ENCODE data around the gene SLC13A2.

Gene SLC13A2

GRCh38 chr17:28494445-28495188 is 21.2 kb downstream of the SLC13A2 start:
- no peaks in the 10 kb centered on the region for H3K36me3 ChIP-seq
- H3K27me3 ChIP-seq, result no peaks in the 10 kb centered on the region
- no peak overlapping the region for H3K4me3 ChIP-seq (ENCODE audit: low read depth, low read length)
- DNase-seq, result peak; percentile 74
- no peaks in the 10 kb centered on the region for H3K9me3 ChIP-seq
- peak; percentile 71 for TF ChIP-seq CTCF (IDR thresholded peaks at IDR 0.05; ENCODE audit: low read depth, low read length)
- no peaks in the 10 kb centered on the region for H3K4me1 ChIP-seq

- Histone ChIP-seq H3K4me1 (no peaks in the 10 kb centered on the region), H3K36me3 (no peaks in the 10 kb centered on the region), H3K27me3 (no peaks in the 10 kb centered on the region), H3K4me3 (ENCODE audit: low read depth, low read length) (no peak overlapping the region), H3K9me3 (no peaks in the 10 kb centered on the region)
- TF ChIP-seq CTCF (IDR thresholded peaks at IDR 0.05; ENCODE audit: low read depth, low read length), result no peak
- DNase-seq, result no peak
Measured at GRCh38 chr17:28495635-28496034, 22.2 kb downstream of the SLC13A2 start.

GRCh38 chr17:28497931-28498330 is 24.5 kb downstream of the SLC13A2 start:
- Histone ChIP-seq H3K4me3 (ENCODE audit: low read depth, low read length) (no peak overlapping the region), H3K9me3 (no peaks in the 10 kb centered on the region), H3K27me3 (no peaks in the 10 kb centered on the region), H3K36me3 (no peaks in the 10 kb centered on the region), H3K4me1 (peaks cover 7% of the 10 kb centered on the region)
- TF ChIP-seq CTCF (IDR thresholded peaks at IDR 0.05; ENCODE audit: low read depth, low read length), result no peak
- no peak for DNase-seq

- no peaks in the 10 kb centered on the region for H3K27me3 ChIP-seq
- no peak overlapping the region for H3K4me3 ChIP-seq (ENCODE audit: low read depth, low read length)
- no peaks in the 10 kb centered on the region for H3K9me3 ChIP-seq
- H3K4me1 ChIP-seq, result peaks cover 7% of the 10 kb centered on the region
- DNase-seq, result no peak
- no peak for TF ChIP-seq CTCF (IDR thresholded peaks at IDR 0.05; ENCODE audit: low read depth, low read length)
- H3K36me3 ChIP-seq, result no peaks in the 10 kb centered on the region
Measured at GRCh38 chr17:28498652-28499363, 25.4 kb downstream of the SLC13A2 start.

- H3K4me3 ChIP-seq (ENCODE audit: low read depth, low read length), result no peak overlapping the region
- H3K27me3 ChIP-seq, result no peaks in the 10 kb centered on the region
- H3K9me3 ChIP-seq, result no peaks in the 10 kb centered on the region
- DNase-seq, result no peak
- TF ChIP-seq CTCF (IDR thresholded peaks at IDR 0.05; ENCODE audit: low read depth, low read length), result no peak
- H3K36me3 ChIP-seq, result no peaks in the 10 kb centered on the region
- H3K4me1 ChIP-seq, result peaks cover 7% of the 10 kb centered on the region
Measured at GRCh38 chr17:28499364-28499664, 25.9 kb downstream of the SLC13A2 start.

GRCh38 chr17:28499684-28500357 is 26.4 kb downstream of the SLC13A2 start:
- no peak for DNase-seq
- H3K36me3 ChIP-seq, result no peaks in the 10 kb centered on the region
- no peak for TF ChIP-seq CTCF (IDR thresholded peaks at IDR 0.05; ENCODE audit: low read depth, low read length)
- no peaks in the 10 kb centered on the region for H3K27me3 ChIP-seq
- no peaks in the 10 kb centered on the region for H3K9me3 ChIP-seq
- peaks cover 7% of the 10 kb centered on the region for H3K4me1 ChIP-seq
- no peak overlapping the region for H3K4me3 ChIP-seq (ENCODE audit: low read depth, low read length)
